Measurements from ENCODE around the gene ANLN.

ANLN gene, protein sequence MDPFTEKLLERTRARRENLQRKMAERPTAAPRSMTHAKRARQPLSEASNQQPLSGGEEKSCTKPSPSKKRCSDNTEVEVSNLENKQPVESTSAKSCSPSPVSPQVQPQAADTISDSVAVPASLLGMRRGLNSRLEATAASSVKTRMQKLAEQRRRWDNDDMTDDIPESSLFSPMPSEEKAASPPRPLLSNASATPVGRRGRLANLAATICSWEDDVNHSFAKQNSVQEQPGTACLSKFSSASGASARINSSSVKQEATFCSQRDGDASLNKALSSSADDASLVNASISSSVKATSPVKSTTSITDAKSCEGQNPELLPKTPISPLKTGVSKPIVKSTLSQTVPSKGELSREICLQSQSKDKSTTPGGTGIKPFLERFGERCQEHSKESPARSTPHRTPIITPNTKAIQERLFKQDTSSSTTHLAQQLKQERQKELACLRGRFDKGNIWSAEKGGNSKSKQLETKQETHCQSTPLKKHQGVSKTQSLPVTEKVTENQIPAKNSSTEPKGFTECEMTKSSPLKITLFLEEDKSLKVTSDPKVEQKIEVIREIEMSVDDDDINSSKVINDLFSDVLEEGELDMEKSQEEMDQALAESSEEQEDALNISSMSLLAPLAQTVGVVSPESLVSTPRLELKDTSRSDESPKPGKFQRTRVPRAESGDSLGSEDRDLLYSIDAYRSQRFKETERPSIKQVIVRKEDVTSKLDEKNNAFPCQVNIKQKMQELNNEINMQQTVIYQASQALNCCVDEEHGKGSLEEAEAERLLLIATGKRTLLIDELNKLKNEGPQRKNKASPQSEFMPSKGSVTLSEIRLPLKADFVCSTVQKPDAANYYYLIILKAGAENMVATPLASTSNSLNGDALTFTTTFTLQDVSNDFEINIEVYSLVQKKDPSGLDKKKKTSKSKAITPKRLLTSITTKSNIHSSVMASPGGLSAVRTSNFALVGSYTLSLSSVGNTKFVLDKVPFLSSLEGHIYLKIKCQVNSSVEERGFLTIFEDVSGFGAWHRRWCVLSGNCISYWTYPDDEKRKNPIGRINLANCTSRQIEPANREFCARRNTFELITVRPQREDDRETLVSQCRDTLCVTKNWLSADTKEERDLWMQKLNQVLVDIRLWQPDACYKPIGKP
- 0.83 to 2.7 (median 1.6) reads per million in 4 donors for total RNA-seq

DNA sequence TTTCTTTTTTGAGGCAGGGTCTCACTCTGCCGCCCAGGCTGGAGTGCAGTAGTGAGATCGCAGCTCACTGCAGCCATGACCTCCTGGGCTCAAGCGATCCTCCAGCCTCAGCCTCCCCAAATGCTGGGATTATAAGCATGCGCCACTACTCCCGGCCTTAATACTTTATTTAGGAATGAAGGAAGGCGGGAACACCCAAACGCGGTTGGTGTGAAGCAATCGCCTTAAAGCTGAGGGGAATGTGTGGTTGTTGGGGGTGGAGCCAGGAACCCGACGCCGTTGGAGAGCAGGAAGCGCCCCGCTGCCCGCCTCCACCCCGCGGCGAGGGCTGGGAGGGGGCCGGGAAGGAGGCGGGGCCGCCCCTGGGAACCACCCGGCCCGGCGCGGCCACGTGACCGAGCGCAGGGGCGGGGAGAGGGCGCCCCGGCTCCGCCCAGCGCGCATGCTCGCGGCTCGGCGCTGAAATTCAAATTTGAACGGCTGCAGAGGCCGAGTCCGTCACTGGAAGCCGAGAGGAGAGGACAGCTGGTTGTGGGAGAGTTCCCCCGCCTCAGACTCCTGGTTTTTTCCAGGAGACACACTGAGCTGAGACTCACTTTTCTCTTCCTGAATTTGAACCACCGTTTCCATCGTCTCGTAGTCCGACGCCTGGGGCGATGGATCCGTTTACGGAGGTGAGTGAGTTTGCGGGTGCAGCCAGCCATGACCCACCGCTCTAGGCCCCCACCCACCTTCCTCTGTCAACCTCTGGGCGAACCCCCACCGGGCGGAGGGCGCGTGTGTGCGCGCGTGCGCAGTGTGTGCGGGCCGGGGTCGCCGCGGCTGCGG, at the start of gene ANLN:
Gene ANLN (plus strand): TSS at position 492 of the 828 bp plus-strand sequence. CDS start 165 bp downstream, at position 657.
- peak; percentile 74 to 87 (median 76) for DNase-seq

DNA sequence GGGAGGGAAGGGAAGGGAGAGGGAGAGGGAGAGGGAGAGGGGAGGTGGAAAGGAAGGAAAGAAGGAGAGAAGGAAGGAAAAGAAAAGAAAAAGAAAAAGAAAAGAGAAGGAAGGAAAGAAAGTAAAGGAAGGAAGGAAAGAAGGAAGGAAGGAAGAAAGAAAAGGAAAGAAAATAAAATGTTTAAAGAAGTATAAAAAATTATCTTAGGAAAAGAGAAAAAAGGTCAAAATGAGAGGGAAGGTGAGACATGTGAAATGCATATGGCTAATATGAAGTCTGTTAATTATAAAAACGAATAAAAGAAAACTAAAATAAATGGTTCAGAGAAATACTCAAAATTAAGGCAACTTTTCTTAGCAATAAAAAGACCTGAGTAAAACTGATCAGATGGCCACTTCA, 46.1 kb upstream of the ANLN start:
- DNase-seq: no peak

DNA sequence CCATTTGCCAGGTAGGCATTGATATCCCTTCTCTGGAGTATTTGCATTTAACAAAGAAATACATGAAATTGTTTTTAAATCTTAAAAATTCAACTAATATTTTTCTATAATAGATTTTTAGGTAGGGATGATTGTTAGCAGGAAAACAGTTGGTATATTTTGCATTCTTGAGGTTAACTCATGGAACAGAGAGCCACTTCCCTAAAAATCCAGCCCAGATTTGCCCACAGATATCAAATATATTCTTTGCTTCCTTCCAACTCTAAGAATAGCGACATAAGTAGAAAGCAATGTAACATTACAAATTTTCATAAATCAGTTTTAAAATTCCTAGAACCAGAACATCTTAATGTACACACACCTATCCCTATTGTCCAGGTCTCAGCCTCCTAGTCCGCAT, 45.0 kb upstream of the ANLN start:
- DNase-seq: no peak

DNA sequence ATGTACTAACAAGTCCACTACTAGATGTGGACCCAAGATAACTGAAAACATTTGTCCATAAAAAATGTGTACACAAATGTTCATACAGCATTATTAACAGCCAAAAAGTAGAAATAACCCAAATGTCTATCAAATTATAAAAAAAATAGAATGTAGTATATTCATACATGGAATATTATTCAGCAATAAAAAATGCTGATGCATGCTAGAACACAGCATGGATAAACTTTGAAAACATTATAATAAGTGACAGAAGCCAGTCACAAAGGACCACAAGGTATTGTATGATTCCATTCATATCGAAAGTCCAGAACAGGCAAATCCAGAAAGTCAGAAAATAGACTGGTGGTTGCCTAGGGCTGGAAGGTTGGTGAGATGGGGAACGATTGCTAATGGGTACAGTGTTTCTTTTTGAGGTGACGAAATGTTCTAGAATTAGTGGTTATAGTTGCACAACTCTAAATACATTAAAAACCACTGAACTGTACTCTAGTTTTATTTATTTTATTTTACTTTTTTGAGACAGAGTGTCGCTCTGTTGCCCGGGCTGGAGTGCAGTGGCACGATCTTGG, 43.3 kb upstream of the ANLN start:
- no peak for DNase-seq

DNA sequence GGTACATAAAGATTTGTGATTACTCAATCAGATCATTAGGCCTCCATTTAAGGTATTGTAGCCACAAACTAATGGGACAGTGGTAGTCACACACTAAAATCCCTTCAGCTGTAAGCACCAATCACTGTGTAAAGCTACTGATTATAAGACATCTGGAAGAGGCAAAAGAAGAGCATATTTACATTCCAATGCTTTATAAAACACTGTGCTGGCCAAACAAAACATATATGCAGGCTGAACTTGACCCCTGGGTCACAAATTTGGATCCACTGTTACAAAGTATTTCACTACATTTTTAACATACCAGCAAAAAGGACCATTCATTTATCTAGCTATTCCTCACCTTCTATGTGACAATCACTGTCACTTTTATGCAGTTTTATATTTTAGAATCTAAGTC, 41.4 kb upstream of the ANLN start:
- no peak for DNase-seq

DNA sequence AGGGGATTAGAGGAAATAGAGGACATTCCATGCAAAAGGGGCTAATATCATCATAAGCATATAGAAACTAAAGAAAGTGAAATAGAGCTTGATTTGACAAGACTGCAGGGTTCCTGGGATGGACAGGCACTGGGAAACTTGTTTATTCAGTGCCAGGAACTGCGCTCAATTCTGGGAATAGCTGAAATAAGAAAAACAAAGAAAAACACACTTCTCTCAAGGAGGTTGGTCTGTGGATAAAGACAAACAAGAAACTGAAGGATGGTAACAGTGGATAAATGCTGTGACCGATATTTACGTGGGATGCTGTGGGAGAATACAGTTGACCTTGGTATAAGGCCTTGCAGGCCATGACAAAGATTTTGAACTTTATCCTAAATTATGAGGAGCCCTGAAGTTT, 40.9 kb upstream of the ANLN start:
- DNase-seq: no peak

DNA sequence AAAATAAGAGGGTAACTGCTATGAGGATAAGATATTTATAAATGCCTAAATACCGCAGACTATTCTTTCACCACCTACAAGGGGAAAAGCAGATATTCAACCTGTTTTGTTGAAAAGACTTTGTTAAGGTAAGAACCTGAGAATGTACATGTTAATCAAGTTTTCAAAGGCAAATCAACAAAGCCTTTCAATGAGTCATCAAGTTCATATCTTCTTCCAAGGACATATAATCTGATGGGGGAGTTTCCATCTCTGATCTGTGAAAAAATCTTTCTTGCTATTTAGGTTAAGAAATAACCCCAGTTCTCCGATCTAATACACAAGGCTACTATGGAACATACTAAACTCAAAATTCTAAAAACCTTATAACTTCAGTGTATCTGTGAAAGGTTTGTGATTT, 40.0 kb upstream of the ANLN start:
- DNase-seq: no peak

DNA sequence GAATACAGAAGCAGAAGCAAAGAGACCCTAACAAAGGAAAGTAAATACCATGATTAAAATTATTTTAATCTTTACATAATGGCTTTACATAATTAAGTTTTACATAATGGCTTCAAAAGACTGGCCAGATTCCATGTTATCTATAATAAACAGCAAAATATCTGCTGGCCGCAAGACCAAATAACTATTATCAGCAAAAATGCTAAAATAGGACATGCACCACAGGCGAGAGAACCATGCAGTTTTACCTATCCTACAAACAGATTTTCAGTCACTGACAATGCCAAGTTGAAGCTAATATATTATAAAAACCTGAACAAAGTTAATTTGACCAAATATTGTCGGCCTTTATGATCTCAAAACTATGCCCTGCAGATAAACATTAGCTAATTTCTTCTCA, 34.2 kb upstream of the ANLN start:
- DNase-seq: no peak

DNA sequence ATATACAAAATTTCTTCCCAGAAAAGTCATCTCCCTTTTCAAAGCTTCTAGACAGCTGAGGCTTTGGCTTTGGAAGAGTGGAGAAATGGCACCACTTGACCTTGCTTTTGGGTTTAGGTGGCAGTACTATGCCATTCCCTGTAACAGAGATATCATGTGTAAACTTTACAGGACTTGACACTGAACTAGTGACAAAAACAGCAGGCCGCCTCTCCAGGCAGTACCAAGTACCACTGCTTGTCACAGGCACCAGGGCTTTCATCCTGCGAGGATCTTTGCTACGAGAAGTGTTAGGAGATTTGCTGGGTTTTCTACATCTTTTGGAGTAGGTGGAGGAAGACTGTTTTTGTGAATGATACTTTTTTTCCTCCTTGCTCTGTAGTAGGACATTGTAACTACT, 32.6 kb upstream of the ANLN start:
- no peak for DNase-seq

DNA sequence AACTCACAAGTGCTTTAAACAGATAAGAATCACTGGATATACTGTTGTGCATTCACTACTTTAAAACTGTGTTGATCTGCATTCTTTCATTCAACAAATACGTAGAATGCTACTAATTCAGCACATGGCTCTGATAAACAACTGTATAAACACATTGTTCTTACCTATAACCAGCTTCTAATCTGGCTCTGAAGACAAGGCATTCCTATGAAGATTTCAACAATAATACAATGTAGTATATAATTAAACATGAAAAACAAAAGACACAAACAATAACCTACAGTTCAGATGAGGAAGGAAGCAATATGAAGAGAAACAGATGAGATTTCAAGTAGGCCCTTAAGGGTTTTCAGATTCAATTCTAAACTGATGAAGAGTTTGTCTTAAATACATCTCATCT, 31.1 kb upstream of the ANLN start:
- no peak for DNase-seq

DNA sequence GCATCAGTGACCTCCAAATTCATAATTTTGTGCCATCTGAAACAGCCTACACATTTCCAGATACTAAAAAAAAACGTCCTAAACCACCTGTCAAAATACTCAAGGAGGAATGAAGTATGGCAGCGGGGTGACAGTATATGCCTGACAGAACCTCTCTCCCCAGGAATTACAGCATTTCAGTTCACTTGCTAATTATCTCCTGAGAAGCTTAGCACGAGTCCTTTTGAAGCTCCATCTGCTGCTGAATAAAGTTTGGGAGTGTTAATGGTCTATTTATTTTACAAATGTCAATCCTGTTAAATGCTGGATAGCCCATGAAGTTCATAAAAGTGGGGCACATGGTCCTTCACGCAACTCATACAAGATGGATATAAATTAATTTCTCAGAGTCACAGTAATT, 29.4 kb upstream of the ANLN start:
- no peak for DNase-seq

DNA sequence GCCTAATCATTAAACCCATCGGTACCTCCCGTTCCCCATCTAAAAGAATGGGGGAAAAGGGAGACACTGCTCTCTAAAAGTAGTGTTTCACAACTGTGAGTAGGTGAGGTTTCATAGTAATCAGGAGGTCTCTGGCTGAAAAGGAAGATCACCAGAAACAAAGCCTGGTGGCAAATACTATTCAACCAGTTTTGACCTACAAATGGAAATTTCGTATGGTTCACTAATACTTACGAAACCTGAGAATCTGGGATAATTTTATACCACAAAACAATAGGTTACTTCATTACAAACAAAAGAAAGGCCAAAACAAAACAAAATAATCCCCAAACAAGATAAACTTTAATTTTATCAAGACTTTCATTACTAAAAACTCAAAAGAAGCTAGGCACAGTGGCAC, 28.4 kb upstream of the ANLN start:
- no peak for DNase-seq

DNA sequence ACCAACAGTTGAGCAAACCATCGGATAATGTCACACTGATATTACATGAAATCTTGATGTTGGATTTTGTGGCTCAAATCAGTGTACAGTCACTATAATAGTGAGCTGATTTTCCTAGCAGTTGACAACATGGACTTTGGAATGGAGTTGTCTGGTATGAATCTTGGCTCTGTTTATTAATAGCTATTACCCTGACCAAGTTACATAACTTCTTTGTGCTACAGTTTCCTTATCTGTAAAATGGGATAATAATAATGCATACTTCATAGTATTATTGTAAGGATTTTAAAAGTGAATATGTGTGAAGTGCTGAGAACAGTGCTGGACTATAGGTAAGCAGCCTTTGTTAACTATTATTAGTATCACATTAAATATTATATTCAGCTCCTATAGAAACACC, 26.1 kb upstream of the ANLN start:
- DNase-seq: no peak

DNA sequence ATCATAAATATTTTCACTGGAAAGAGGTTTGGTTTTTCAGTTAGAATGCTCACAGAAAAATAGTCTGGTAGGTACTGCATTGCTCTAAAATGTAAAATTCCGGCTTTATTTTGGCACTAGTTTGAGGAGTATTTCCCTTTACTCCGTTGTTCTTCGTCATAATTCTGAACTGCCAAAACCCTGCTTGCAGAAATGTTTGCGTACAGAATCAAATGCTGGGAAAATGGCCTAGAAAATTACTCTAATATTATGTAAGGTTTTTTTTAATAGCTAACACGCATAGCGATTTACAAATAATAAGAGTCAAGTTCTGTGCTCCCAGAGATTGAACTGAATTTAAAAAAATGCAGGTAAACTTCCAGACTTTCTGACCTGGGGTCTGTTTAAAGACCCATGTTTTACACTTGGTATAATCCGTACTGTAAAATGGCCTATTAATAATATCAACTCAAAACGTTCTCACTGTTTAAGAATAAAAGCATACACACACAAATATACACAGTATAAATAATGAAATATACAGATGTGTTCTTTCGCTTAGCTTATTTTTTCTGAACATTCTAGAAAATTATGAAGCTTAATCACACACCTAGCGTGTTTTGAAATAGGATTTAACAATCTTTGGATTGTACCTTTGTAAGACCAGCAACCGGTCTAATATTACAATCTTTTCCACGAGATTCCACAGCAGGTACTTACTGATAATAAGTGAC, 23.5 kb upstream of the ANLN start:
- DNase-seq: no peak

DNA sequence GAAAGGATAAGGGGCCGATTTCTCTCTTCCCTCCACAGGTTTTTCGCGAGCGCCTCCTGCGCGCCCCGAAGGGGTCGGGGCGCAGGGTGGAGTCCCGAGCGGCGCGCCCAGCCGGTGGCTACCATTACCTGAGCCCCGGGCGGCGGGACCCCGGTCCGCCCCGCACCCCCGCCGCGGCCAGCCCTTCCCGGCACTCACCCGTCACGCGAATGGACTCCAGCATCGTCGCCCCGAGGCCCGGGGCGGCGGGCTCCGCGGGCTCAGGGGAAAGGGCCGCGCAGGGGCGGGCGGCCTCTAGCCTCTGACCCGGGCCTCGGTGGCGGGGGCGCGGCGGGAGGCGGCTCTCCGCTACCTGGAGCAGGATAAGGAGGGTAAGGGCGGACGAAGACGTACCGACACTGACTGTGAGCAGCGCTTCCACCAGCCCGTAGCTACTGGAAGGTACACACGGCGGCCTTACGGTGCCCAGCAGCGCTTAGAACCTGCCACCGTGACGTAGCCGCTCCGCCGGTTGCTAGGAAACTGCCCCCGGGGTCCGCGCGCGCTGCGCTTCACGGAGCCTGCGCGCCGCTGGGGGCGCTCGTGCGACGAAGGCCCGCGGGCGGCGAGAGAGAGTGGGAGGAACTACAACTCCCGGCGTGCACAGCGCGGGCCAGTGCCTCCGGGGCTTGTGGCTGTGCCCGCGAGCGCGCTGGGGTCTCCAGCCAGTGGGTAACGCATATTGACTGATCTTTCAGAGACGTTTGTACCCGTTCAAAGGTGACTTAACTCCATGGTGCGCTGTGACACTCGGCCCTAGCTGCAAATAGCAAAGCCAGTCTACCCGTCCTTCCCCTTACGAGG, 22.7 kb upstream of the ANLN start:
- peak; percentile 76 to 89 (median 88) for DNase-seq

DNA sequence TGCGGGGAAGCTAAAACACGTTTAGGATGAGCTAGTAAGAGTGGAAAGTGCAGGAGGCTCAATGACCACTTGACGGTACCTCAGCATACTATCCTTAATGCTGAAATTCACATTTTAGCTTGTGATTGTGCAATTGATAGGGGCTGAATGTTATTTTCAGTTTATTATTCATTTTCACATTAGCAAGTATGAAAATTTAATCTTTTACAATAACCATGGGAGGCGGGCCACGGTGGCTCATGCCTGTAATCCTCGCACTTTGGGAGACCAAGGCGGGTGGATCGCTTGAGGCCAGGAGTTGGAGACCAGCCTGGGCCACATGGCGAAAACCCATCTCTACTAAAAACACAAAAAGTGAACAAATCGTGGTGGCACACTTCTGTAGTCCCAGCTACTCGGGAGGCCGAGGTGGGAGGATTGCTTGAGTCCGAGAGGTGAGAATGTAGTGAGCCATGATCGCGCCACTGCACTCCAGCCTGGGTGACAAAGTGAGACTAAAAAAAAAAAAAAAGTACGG, 22.0 kb upstream of the ANLN start:
- no peak for DNase-seq

DNA sequence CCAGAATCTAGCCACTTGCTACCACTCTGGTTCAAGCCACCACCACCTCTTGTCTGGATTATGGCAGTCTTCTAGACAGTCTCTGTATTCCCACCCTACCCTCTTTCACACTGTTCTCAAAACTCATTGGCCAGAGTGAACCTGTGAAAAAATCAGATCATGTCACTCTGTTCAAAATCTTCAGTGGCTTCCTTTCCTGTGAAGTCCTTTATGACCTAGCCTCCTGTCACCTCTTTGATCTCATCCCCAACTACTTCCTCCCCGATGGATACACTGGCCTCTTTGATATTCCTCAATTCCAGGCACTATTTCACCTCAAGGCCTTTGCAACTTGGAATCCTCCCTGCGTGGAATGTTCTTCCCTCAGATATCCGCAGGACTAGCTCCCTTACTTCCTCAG, 21.2 kb upstream of the ANLN start:
- no peak for DNase-seq

DNA sequence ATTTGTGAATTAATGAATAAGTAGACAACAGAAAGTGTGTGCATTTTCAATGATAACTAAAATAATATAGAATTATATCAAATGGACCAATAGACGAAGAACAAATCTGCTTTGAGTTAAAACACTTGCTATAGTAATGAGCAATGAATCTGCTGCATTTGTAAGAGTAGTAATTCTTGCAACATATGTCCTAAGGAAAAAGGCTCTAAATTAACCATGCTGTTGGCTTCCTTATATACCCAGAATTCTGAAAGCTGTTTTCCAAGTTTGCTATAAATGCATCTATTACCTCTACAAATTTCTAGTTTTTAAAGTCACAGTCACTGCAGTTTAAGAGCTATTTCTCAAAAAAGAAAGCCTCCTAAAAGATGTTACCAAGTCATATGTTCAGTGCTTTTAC, 20.5 kb upstream of the ANLN start:
- no peak for DNase-seq

DNA sequence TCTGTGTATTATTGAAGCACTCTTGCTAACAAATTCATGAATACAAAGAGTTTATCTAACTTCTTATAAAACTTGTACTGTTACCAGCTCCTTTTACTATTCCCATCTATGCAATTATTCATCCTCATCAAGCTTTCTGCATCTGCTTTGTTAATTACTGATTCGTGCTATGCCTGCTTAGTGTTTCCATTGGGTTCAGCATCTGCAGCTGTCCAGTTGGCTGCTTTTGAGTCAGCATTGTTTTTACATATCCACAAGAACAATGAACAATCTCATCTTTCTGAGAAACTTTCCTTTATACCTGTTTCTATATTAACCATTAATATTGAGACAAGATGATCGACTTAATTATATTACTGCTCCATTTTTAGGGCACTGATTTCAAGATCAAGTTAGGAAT, 19.6 kb upstream of the ANLN start:
- no peak for DNase-seq

DNA sequence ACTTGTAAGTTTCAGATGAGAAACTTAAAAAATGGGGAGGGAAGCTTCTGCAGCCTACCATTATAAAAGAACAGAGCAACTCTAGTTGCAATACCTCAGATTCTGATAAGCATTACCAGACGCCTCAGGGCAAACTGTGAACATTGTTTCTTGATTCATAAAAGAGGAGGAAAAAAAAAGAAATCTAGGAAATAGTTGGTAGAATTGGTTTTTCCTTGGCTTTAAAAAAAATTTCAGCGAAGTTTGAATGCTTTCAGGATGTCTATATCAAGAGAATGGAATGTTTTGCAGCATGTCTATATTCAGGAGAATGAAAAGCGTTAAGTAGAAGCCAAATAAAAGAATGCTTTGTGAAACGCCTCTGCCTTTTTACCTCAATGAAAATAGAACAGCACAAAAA, 17.5 kb upstream of the ANLN start:
- DNase-seq: no peak
